ENCODE data around the gene EPHX1.
"Not testable (repeated sequence)": the region's sequence is repeated elsewhere in the genome, so short reads cannot be mapped to it uniquely, and the experiment has no call there.

Gene EPHX1

DNA sequence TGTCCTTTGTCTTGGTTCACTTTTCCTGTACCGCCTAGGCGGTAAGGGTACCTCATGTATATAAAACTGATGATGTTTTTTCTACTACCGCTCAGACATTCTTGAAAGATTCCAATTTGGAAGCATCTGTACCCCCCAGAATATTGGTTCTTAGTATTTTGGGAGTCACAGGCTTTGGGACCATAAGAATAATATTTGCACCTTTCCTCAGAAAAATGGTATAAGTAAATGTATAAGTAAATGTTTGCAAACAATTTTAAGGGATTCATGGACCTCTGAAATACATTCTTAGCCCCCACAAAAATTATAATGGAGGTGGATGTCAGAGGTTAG lies 31.6 kb upstream of the EPHX1 start:
- Histone ChIP-seq H3K4me1 (peaks cover 0 to 55% (median 38%) of the 10 kb centered on the region in 4 donors), H3K36me3 (no peaks in the 10 kb centered on the region), H3K27me3 (no peaks in the 10 kb centered on the region), H3K9me3 (no peaks in the 10 kb centered on the region), H3K4me3 (peak overlapping the region; percentile 86 to 89), H3K27ac (peak overlapping the region; percentile 92 to 97)
- TF ChIP-seq, protein P1, sequence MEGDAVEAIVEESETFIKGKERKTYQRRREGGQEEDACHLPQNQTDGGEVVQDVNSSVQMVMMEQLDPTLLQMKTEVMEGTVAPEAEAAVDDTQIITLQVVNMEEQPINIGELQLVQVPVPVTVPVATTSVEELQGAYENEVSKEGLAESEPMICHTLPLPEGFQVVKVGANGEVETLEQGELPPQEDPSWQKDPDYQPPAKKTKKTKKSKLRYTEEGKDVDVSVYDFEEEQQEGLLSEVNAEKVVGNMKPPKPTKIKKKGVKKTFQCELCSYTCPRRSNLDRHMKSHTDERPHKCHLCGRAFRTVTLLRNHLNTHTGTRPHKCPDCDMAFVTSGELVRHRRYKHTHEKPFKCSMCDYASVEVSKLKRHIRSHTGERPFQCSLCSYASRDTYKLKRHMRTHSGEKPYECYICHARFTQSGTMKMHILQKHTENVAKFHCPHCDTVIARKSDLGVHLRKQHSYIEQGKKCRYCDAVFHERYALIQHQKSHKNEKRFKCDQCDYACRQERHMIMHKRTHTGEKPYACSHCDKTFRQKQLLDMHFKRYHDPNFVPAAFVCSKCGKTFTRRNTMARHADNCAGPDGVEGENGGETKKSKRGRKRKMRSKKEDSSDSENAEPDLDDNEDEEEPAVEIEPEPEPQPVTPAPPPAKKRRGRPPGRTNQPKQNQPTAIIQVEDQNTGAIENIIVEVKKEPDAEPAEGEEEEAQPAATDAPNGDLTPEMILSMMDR (IDR thresholded peaks at IDR 0.05), result no peak
- intact Hi-C loops (cut with DNase I; ENCODE audit: low total_unique reads), result loop anchor here (5.0 kb wide), 2 partner anchors 69 to 134 kb away; no protein-coding TSS in a partner anchor
- DNase-seq, result no peak

DNA sequence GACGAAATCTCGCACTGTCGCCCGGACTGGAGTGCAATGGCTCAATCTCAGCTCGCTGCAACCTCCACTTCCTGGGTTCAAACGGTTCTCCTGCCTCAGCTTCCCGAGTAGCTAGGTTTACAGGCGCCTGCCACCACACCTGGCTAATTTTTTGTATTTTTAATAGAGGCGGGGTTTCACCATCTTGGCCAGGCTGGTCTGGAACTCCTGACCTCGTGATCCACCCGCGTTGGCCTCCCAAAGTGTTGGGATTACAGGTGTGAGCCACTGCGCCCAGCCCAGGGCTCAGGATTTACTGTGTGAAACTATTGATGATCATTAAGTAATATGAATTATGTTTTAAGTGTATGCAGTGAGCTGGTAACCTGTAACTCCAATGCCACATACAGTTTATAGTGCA lies 30.8 kb upstream of the EPHX1 start:
- not testable (repeated sequence) for H3K36me3 ChIP-seq, H3K9me3 ChIP-seq, H3K27me3 ChIP-seq, DNase-seq
- intact Hi-C loops (cut with DNase I; ENCODE audit: low total_unique reads), result loop anchor here (5.0 kb wide), 2 partner anchors 68 to 133 kb away; no protein-coding TSS in a partner anchor
- Histone ChIP-seq H3K27ac (peak overlapping the region in 1 of 2 donors; percentile 97), H3K4me3 (peak overlapping the region; percentile 86 to 89), H3K4me1 (peaks cover 0 to 55% (median 37%) of the 10 kb centered on the region in 4 donors)

DNA sequence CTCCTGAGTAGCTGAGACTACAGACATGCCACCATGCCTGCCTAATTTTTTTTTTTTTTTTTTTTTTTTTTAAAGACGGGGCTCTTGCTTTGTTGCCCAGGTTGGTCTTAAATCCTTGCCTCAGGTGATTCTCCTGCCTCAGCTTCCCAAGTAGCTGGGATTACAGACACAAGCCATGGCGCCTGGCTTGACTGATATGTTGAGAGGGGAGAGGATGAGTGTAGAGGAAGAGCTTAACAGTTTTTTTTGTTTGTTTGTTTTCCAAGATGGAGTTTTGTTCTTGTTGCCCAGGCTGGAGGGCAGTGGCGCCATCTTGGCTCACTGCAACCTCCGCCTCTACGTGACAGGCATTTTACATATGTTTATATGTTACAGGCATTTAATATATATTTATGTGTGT lies 29.8 kb upstream of the EPHX1 start:
- Histone ChIP-seq H3K4me3 (peak overlapping the region in 1 of 2 donors; percentile 89), H3K9me3 (no peaks in the 10 kb centered on the region), H3K36me3 (peaks cover 5 to 12% (median 10%) of the 10 kb centered on the region in 3 donors), H3K27me3 (no peaks in the 10 kb centered on the region), H3K4me1 (peaks cover 0 to 55% (median 37%) of the 10 kb centered on the region in 4 donors), H3K27ac (peak overlapping the region in 1 of 2 donors; percentile 97)
- intact Hi-C loops (cut with DNase I; ENCODE audit: low total_unique reads), result no loop called here
- TF ChIP-seq, protein P1 (IDR thresholded peaks at IDR 0.05), result no peak
- no peak for DNase-seq

DNA sequence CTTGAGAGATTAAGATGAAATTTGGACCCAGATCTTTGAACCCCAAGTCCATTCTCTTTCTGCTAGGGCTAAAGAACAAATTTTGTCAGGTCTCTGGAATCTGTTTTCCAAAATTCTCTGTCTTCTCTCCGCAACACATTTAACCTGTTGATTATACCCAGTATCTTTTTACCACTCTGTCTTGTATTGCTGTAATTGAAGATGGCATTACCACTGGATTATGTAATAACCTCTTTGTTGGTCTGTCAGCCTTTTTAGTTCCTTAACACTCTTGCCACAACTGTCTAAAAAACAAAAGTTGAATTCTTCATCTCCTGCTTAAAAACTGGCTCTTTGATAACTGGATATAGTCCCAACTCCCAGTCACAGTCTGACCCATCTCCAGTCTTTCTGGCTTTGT lies 29.3 kb upstream of the EPHX1 start:
- Histone ChIP-seq H3K36me3 (peaks cover 10 to 17% (median 15%) of the 10 kb centered on the region in 3 donors), H3K27me3 (no peaks in the 10 kb centered on the region), H3K27ac (no peak overlapping the region), H3K9me3 (no peaks in the 10 kb centered on the region), H3K4me1 (peaks cover 0 to 55% (median 37%) of the 10 kb centered on the region in 4 donors), H3K4me3 (no peak overlapping the region)
- TF ChIP-seq, protein P1 (IDR thresholded peaks at IDR 0.05), result no peak
- DNase-seq, result no peak
- intact Hi-C loops (cut with DNase I; ENCODE audit: low total_unique reads), result no loop called here

DNA sequence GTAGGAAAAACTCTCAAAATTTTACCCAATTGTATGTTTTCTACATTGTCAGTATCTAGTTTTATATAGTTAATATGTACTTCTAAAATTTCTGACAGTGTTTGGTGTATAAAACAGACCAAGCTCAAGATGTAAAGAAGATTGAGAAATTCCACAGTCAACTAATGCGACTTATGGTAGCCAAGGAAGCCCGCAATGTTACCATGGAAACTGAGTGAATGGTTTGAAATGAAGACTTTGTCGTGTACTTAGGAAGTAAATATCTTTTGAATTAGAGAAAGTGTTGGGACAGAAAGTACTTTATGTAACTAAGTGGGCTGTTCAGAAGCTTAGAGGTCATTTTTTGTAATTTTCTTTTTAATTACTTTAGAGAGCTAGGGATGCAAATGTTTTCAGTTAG lies 20.8 kb upstream of the EPHX1 start:
- H3K9me3 ChIP-seq; intact Hi-C loops (cut with DNase I; ENCODE audit: low total_unique reads); H3K4me3 ChIP-seq; DNase-seq; H3K27ac ChIP-seq; H3K4me1 ChIP-seq; H3K27me3 ChIP-seq: not testable (repeated sequence)
- H3K36me3 ChIP-seq, result peaks cover 61 to 71% (median 68%) of the 10 kb centered on the region in 3 donors

DNA sequence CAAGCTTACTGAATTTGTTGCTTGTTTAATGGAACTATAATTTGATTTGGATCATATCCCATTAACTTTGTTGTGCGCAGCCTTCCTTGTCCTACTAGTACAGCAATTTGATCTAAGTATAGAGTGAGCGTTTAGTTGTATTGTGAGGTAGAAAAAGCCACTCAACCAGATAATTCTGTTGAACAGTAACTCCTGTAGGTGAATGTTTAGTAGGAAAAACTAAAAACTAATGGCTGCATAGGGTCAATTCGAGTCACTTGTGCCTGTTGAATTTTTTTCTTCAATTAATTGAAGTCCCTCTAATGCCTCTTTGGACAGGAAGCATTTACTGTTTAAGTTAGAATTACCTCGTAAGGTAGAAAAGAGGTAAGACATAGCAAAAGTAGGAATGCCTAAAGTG lies 15.0 kb upstream of the EPHX1 start:
- intact Hi-C loops (cut with DNase I; ENCODE audit: low total_unique reads), result no loop called here
- H3K4me3 ChIP-seq, result no peak overlapping the region
- H3K27me3 ChIP-seq, result no peaks in the 10 kb centered on the region
- no peaks in the 10 kb centered on the region for H3K9me3 ChIP-seq
- H3K27ac ChIP-seq, result no peak overlapping the region
- no peaks in the 10 kb centered on the region for H3K4me1 ChIP-seq
- TF ChIP-seq, protein P1 (IDR thresholded peaks at IDR 0.05), result no peak
- peaks cover 12 to 31% (median 23%) of the 10 kb centered on the region in 3 donors for H3K36me3 ChIP-seq
- no peak for DNase-seq

DNA sequence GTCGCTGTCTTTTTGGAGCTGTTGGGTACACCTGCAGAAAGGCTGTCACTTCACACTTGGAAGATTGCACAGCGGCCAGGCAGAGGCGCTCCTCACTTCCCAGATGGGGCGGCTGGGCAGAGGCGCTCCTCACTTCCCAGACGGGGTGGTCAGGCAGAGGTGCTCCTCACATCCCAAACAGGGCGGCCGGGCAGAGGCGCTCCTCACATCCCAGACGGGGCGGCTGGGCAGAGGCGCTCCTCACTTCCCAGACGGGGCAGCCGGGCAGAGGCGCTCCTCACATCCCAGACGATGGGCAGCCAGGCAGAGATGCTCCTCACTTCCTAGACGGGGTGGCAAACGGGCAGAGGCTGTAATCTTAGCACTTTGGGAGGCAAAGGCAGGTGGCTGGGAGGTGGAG lies 13.8 kb upstream of the EPHX1 start:
- H3K36me3 ChIP-seq, result peaks cover under 1 to 25% (median 15%) of the 10 kb centered on the region in 3 donors
- H3K9me3 ChIP-seq; H3K4me3 ChIP-seq; H3K27ac ChIP-seq; DNase-seq; H3K27me3 ChIP-seq; intact Hi-C loops (cut with DNase I; ENCODE audit: low total_unique reads); H3K4me1 ChIP-seq: not testable (repeated sequence)

DNA sequence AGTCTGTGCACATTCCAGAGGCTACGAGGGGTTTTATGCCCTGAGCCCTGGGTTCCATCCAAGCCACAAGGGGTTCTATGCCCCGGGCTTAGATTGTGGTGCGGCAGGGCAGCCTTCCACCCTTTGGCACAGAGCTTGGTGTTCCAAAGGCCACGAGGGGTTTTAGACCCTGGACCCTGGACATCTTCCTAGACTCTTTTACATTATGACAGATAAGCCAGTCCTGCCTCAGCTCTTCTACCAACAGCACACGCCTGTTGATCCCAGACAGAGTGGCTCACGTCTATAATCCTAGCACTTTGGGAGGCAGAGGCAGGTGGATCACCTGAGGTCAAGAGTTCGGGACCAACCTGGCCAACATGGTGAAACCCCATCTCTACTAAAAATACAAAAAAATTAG lies 8.8 kb upstream of the EPHX1 start:
- H3K4me1 ChIP-seq; intact Hi-C loops (cut with DNase I; ENCODE audit: low total_unique reads); H3K36me3 ChIP-seq; H3K27me3 ChIP-seq; H3K9me3 ChIP-seq; DNase-seq; H3K27ac ChIP-seq; H3K4me3 ChIP-seq: not testable (repeated sequence)
